Ishikawa (cell line): ENCODE data around the gene KLHDC10.

Experiments used
- CEBPB ChIP-seq: IDR thresholded peaks from 2 replicates; pipeline ENCODE4 v1.6.1; 2012
- CREB1 ChIP-seq: IDR thresholded peaks from 2 replicates; pipeline ENCODE4 v1.6.1; 2012; ENCODE audit warnings: low read depth
- EGR1 ChIP-seq: IDR thresholded peaks from 2 replicates; pipeline ENCODE4 v1.6.1; 2012
- EP300 ChIP-seq: IDR thresholded peaks from 2 replicates; pipeline ENCODE4 v1.6.1; 2012; ENCODE audit warnings: borderline replicate concordance
- FOXM1 ChIP-seq: IDR thresholded peaks from 2 replicates; pipeline ENCODE4 v1.6.1; 2012; ENCODE audit warnings: low read depth, borderline replicate concordance
- NFIC ChIP-seq: IDR thresholded peaks from 2 replicates; pipeline ENCODE4 v1.6.1; 2012
- RAD21 ChIP-seq: IDR thresholded peaks from 2 replicates; pipeline ENCODE4 v1.6.1; 2012; ENCODE audit warnings: low read depth
- TAF1 ChIP-seq: IDR thresholded peaks from 2 replicates; pipeline ENCODE4 v1.6.1; 2012; ENCODE audit warnings: low read depth, mild to moderate bottlenecking
- TCF12 ChIP-seq: IDR thresholded peaks from 2 replicates; pipeline ENCODE4 v1.6.1; 2012; ENCODE audit warnings: low read depth
- TEAD4 ChIP-seq: IDR thresholded peaks from 2 replicates; pipeline ENCODE4 v1.6.1; 2012
- YY1 ChIP-seq: IDR thresholded peaks from 2 replicates; pipeline ENCODE4 v1.6.1; 2012; ENCODE audit warnings: low read depth
- ZBTB7A ChIP-seq: IDR thresholded peaks from 2 replicates; pipeline ENCODE4 v1.6.1; 2012; ENCODE audit warnings: low read depth
- TF ChIP-seq, protein P1 (sequence below): IDR thresholded peaks from 2 replicates; pipeline ENCODE4 v1.6.1; 2012; ENCODE audit warnings: low read depth, mild to moderate bottlenecking
- TF ChIP-seq, protein P2 (sequence below): IDR thresholded peaks from 2 replicates; pipeline ENCODE4 v1.6.1; 2012
- TF ChIP-seq, protein P3 (sequence below): IDR thresholded peaks from 2 replicates; pipeline ENCODE4 v1.6.1; 2012

The KLHDC10 gene

DNA sequence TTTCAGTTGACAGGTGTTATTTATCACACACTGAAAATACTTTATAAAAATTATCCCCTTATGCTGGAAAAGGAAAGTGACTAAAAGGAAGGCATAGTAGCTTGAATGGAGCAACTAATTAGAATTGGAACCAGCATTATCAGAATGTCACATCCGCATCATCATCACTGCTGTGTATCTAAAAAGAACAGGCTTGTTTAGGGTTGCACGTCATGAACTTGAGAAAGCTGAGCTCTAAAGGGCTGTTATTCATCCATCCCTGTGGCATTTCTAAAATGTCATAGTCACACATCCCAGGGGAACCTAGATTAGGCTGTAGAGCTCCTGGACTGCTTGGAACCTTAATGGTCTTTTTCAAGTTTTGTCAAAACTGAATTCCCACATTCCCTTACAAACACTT lies 54.4 kb downstream of the KLHDC10 start:
- TF ChIP-seq YY1 (no peak), CEBPB (no peak), TCF12 (no peak), NFIC (no peak), ZBTB7A (no peak), RAD21 (no peak), TAF1 (no peak), FOXM1 (no peak)
- TF ChIP-seq, protein P1, sequence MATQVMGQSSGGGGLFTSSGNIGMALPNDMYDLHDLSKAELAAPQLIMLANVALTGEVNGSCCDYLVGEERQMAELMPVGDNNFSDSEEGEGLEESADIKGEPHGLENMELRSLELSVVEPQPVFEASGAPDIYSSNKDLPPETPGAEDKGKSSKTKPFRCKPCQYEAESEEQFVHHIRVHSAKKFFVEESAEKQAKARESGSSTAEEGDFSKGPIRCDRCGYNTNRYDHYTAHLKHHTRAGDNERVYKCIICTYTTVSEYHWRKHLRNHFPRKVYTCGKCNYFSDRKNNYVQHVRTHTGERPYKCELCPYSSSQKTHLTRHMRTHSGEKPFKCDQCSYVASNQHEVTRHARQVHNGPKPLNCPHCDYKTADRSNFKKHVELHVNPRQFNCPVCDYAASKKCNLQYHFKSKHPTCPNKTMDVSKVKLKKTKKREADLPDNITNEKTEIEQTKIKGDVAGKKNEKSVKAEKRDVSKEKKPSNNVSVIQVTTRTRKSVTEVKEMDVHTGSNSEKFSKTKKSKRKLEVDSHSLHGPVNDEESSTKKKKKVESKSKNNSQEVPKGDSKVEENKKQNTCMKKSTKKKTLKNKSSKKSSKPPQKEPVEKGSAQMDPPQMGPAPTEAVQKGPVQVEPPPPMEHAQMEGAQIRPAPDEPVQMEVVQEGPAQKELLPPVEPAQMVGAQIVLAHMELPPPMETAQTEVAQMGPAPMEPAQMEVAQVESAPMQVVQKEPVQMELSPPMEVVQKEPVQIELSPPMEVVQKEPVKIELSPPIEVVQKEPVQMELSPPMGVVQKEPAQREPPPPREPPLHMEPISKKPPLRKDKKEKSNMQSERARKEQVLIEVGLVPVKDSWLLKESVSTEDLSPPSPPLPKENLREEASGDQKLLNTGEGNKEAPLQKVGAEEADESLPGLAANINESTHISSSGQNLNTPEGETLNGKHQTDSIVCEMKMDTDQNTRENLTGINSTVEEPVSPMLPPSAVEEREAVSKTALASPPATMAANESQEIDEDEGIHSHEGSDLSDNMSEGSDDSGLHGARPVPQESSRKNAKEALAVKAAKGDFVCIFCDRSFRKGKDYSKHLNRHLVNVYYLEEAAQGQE: no peak
- TF ChIP-seq, protein P2, sequence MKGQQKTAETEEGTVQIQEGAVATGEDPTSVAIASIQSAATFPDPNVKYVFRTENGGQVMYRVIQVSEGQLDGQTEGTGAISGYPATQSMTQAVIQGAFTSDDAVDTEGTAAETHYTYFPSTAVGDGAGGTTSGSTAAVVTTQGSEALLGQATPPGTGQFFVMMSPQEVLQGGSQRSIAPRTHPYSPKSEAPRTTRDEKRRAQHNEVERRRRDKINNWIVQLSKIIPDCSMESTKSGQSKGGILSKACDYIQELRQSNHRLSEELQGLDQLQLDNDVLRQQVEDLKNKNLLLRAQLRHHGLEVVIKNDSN: no peak

DNA sequence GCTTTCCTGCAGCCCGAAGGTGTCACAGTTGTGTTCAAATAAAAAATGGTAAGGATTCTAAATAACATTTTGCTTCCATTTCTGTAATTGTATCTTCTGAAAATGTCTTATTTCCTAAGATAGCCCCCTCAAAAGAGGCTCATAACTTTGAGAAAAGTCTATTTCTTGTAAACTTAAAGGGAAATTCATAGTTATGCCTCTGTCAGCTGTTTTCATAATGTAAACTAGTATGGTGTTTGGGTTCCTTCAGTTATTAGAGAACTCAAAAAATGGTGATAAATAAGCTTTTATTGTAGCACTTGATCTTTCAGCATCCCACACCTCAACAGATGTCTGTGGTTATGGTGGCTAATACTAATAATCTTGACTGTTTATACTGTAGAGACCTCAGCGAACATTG lies 57.1 kb downstream of the KLHDC10 start:
- TF ChIP-seq, protein P1: no peak
- no peak for TF ChIP-seq CEBPB

DNA sequence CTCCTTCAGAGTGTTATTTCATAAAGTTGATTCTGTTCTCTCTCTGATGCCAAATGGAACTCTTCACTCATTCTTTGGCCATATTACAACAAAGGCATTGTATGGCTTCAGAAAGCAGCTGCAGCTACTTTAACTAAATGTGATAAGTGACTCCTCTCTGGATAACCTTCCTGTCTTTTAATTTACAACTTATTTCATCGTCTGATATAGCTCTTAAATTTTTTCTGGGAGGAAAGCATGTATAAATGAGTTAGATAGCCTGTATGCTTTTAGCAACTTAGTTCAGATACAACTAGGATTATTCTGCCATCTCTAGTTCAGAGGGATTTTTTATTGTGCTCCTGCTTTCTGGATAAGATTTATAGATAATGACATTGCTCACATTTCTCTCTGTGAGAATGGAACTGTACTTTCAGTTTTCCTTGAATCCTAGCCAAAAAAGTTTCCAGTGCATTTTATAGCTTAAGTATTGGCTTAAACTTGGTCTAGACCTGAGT lies 57.5 kb downstream of the KLHDC10 start:
- TF ChIP-seq, protein P2: no peak
- no peak for TF ChIP-seq YY1
- TF ChIP-seq TCF12: no peak
- no peak for TF ChIP-seq RAD21
- TF ChIP-seq NFIC: no peak
- no peak for TF ChIP-seq FOXM1
- TF ChIP-seq, protein P3, sequence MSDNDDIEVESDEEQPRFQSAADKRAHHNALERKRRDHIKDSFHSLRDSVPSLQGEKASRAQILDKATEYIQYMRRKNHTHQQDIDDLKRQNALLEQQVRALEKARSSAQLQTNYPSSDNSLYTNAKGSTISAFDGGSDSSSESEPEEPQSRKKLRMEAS: no peak

DNA sequence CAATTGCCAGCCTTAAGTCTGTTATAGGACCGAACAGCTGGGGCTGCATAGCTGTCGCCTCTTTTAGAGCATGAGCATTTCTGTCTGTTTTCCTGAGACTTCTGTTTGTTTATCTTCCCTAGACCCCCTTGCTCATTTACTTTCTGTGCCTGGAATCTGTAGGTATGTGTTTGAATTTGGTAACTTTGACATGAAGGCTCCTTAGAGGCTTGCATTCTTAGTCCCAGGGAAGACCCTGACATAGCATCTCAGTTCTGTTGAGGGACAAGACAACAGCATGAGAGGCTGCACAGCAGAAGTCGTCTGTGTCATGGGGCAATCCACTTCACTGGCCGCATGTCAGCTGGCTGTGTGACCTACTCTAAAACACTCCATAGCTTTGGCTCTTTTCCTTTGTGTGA lies 58.7 kb downstream of the KLHDC10 start:
- TF ChIP-seq, protein P3: no peak
- TF ChIP-seq YY1 (no peak), TCF12 (no peak), CREB1 (no peak), TAF1 (no peak), TEAD4 (no peak), ZBTB7A (no peak), EGR1 (no peak), FOXM1 (no peak), CEBPB (no peak), NFIC (no peak), RAD21 (no peak)
- TF ChIP-seq, protein P2: no peak

DNA sequence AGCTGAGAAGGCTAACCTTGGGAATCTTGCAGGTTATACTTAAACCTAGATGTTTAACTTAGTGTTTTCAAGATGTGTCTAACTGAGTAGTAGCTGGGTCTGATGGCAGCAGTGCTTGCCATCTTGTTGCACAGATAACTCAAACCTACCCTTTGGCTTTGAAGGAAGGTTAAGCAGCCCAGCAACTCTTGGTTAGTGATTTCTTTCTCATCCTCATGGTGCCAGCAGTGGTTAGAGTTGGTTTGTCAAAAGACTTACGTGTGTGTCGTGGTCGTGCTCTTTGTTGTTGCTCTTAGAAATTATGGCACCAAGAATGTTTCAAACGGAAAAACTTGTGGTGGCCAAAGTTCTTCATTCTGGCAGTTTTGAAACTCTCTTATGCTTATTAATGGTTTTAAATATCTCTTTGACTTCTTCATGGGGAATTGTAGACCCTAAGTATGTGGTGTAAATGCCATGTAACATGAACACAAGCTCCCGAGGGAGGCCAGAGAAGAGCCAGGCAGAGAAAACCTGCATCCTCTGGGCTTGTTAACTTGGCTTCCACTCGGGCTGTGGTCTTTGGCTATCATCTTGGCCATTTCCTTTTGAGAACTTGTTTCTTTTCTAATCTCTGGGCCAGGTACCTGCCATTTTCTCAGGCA lies 61.0 kb downstream of the KLHDC10 start:
- TF ChIP-seq, protein P3: no peak
- no peak for TF ChIP-seq CREB1
- no peak for TF ChIP-seq EP300
- no peak for TF ChIP-seq FOXM1
- no peak for TF ChIP-seq EGR1
- no peak for TF ChIP-seq CEBPB
- no peak for TF ChIP-seq TEAD4
- TF ChIP-seq TCF12: no peak
- no peak for TF ChIP-seq YY1
- TF ChIP-seq, protein P1: no peak
- TF ChIP-seq, protein P2: no peak
- TF ChIP-seq TAF1: no peak
- no peak for TF ChIP-seq NFIC
- no peak for TF ChIP-seq ZBTB7A
- TF ChIP-seq RAD21: no peak
